Measurements from ENCODE around the gene CLDND2. TPM values are rescaled to one million over a fixed set of nuclear protein-coding genes. Genes with fewer than 3 reads are reported as not detected.
A peak's percentile ranks its signal among the peaks of the same experiment; 100 is the strongest.

Gene CLDND2
- total RNA-seq, 1 experiment from 2014 or later, result 1.8 TPM

GRCh38 chr19:51341066-51341465 is 27.7 kb downstream of the CLDND2 start:
- intact Hi-C loops (cut with micrococcal nuclease), result no loop called here
- ATAC-seq, result no peak
- H3K4me3 ChIP-seq (replicated peaks in 1 of 2; ENCODE audit: low read depth in 1 of 2, low read length in 2 of 2), result no peak overlapping the region
- no peaks in the 10 kb centered on the region for H4K20me1 ChIP-seq (ENCODE audit: insufficient read depth)
- no peaks in the 10 kb centered on the region for H3K79me2 ChIP-seq (ENCODE audit: insufficient read depth, low read length)
- no peaks in the 10 kb centered on the region for H3K9me3 ChIP-seq (ENCODE audit: control insufficient read depth in 1 of 2, insufficient read depth in 1 of 2, low read depth in 1 of 2, low read length in 2 of 2)
- no TSS peak for BruUV-seq (replicated peaks)
- H3K27ac ChIP-seq (ENCODE audit: low read depth, low read length), result no peak overlapping the region
- no peak overlapping the region for H3K9ac ChIP-seq (ENCODE audit: low read length)
- peaks cover 5 to 45% of the 10 kb centered on the region in 2 experiments; a peak in 3 of 4 replicates for H3K4me1 ChIP-seq (ENCODE audit: control insufficient read depth in 1 of 2, insufficient read depth in 2 of 2, low read length in 2 of 2)
- ChIA-PET POLR2A (interaction anchor here (0.6 to 1.5 kb wide), 4 partner anchors 26 to 617 kb away, joined by 3 to 4 read pairs (median 3); no protein-coding TSS in a partner anchor), CTCF (no interaction called here), RAD21 (ENCODE audit: low non-redundant PET in 1 of 2, low total read pairs in 2 of 2, uncharacterized antibody in 2 of 2, unreplicated experiment in 2 of 2) (no interaction called here)
- no peaks in the 10 kb centered on the region for H3K9me2 ChIP-seq (ENCODE audit: insufficient read depth)
- H3K27me3 ChIP-seq (ENCODE audit: insufficient read depth, low read length), result no peaks in the 10 kb centered on the region
- H2AFZ ChIP-seq (ENCODE audit: low read depth, low read length, poor library complexity, severe bottlenecking), result no peak overlapping the region
- TF ChIP-seq EZH2 (IDR thresholded peaks at IDR 0.05), result no peak
- TF ChIP-seq EGR1 (IDR thresholded peaks at IDR 0.05; ENCODE audit: low read depth), result no peak
- TF ChIP-seq FOSL1 (IDR thresholded peaks at IDR 0.05; ENCODE audit: low read depth), result no peak
- TF ChIP-seq JUND (IDR thresholded peaks at IDR 0.05), result no peak
- TF ChIP-seq SIN3A (IDR thresholded peaks at IDR 0.05; ENCODE audit: low read depth), result no peak
- TF ChIP-seq YY1 (IDR thresholded peaks at IDR 0.05; ENCODE audit: extremely low read depth, insufficient replicate concordance, low read depth, low read length), result no peak
- no peak for TF ChIP-seq ELF1 (IDR thresholded peaks at IDR 0.05; ENCODE audit: borderline replicate concordance, low read depth)
- TF ChIP-seq SRF (IDR thresholded peaks at IDR 0.05; ENCODE audit: low read depth), result no peak
- no peak for TF ChIP-seq CEBPB (IDR thresholded peaks at IDR 0.05; ENCODE audit: low read depth)
- no peak for TF ChIP-seq REST (IDR thresholded peaks at IDR 0.05; ENCODE audit: low read depth)
- TF ChIP-seq MAX (IDR thresholded peaks at IDR 0.05), result no peak
- no peak for TF ChIP-seq ZFX (IDR thresholded peaks at IDR 0.05)
- no peak for TF ChIP-seq RAD21 (IDR thresholded peaks at IDR 0.05; ENCODE audit: low read depth)
- TF ChIP-seq, protein P1, sequence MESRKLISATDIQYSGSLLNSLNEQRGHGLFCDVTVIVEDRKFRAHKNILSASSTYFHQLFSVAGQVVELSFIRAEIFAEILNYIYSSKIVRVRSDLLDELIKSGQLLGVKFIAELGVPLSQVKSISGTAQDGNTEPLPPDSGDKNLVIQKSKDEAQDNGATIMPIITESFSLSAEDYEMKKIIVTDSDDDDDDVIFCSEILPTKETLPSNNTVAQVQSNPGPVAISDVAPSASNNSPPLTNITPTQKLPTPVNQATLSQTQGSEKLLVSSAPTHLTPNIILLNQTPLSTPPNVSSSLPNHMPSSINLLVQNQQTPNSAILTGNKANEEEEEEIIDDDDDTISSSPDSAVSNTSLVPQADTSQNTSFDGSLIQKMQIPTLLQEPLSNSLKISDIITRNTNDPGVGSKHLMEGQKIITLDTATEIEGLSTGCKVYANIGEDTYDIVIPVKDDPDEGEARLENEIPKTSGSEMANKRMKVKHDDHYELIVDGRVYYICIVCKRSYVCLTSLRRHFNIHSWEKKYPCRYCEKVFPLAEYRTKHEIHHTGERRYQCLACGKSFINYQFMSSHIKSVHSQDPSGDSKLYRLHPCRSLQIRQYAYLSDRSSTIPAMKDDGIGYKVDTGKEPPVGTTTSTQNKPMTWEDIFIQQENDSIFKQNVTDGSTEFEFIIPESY (IDR thresholded peaks at IDR 0.05; ENCODE audit: extremely low read depth, insufficient replicate concordance, low read length), result no peak
- no peak for TF ChIP-seq TCF7L2 (IDR thresholded peaks at IDR 0.05; ENCODE audit: borderline replicate concordance, extremely low read depth, insufficient read depth, insufficient read length)
- H3K4me2 ChIP-seq (ENCODE audit: low read length), result peak overlapping the region; percentile 90; the same call in 1 of the 2 replicates
- no peak for DNase-seq (ENCODE audit: low read depth, low spot score)
- H3K36me3 ChIP-seq (ENCODE audit: control insufficient read depth in 1 of 2, insufficient read depth in 2 of 2, low read length in 2 of 2), result no peaks in the 10 kb centered on the region; a peak in 2 of 4 replicates
